NCI-H82 treated with DMSO at 0.1 percent for 48 hours (cell line): ENCODE measurements around the gene GSG1L.
"Not testable (repeated sequence)": the region's sequence is repeated elsewhere in the genome, so short reads cannot be mapped to it uniquely, and the experiment has no call there.

Experiments used
- DNase-seq: peaks from one replicate; lab custom pipeline; 2025; ENCODE audit not compliant: unreplicated experiment; lab: John Stamatoyannopoulos, UW

Gene GSG1L

GRCh38 chr16:27959914-27960313 lies 103.6 kb downstream of the GSG1L start:
- DNase-seq, result no peak

- no peak for DNase-seq
Observed at GRCh38 chr16:27954191-27954590, 109.3 kb downstream of the GSG1L start.

GRCh38 chr16:27952811-27953210 lies 110.7 kb downstream of the GSG1L start:
- no peak for DNase-seq

- DNase-seq, result no peak
Observed at GRCh38 chr16:27951489-27952120, 111.9 kb downstream of the GSG1L start.

- DNase-seq, result no peak
Observed at GRCh38 chr16:27950206-27950887, 113.2 kb downstream of the GSG1L start.

GRCh38 chr16:27947696-27948095 lies 115.8 kb downstream of the GSG1L start:
- no peak for DNase-seq

GRCh38 chr16:27945233-27945973 lies 118.1 kb downstream of the GSG1L start:
- DNase-seq, result peak; percentile 73

- no peak for DNase-seq
Observed at GRCh38 chr16:27943766-27944165, 119.7 kb downstream of the GSG1L start.

- DNase-seq, result not testable (repeated sequence)
Observed at GRCh38 chr16:27942071-27942470, 121.4 kb downstream of the GSG1L start.

GRCh38 chr16:27935076-27935475 lies 128.4 kb downstream of the GSG1L start:
- no peak for DNase-seq

GRCh38 chr16:27932542-27933135 lies 130.9 kb downstream of the GSG1L start:
- no peak for DNase-seq

- DNase-seq, result no peak
Observed at GRCh38 chr16:27929818-27930217, 133.7 kb downstream of the GSG1L start.

GRCh38 chr16:27928542-27928941 lies 135.0 kb downstream of the GSG1L start:
- DNase-seq, result peak; percentile 88

- no peak for DNase-seq
Observed at GRCh38 chr16:27927266-27927901, 136.1 kb downstream of the GSG1L start.

- DNase-seq, result no peak
Observed at GRCh38 chr16:27925612-27926011, 137.9 kb downstream of the GSG1L start.

- peak; percentile 42 for DNase-seq
Observed at GRCh38 chr16:27924411-27925118, 138.9 kb downstream of the GSG1L start.

GRCh38 chr16:27923751-27924150 lies 139.8 kb downstream of the GSG1L start:
- no peak for DNase-seq

- no peak for DNase-seq
Observed at GRCh38 chr16:27922433-27922832, 141.1 kb downstream of the GSG1L start.

GRCh38 chr16:27921134-27921533 lies 142.4 kb downstream of the GSG1L start:
- DNase-seq, result no peak

- DNase-seq, result peak; percentile 71
Observed at GRCh38 chr16:27920391-27920891, 143.1 kb downstream of the GSG1L start.
